GM23338 (cell line): Measurements from ENCODE around the gene GTSE1. TPM values are rescaled to one million over a fixed set of nuclear protein-coding genes. Genes with fewer than 3 reads are reported as not detected.

Experiments
- ATAC-seq: fragments of 200-7000 bp; cut with Tn5 transposase; 3 replicates; pipeline ENCODE4 v1.9.1; 2020
- DNase-seq: peaks from one replicate; pipeline ENCODE4 v3.0.0-alpha.2; 2015; ENCODE audit warnings: low spot score
- H2AFZ ChIP-seq: fragments of 200-600 bp; sonication (generic); 2 replicates; pipeline ENCODE4 v1.8.0; 2016; ENCODE audit warnings: antibody characterized with exemption, mild to moderate bottlenecking, moderate library complexity
- H3F3A ChIP-seq: fragments of 200-600 bp; sonication (generic); replicated peaks from 2 replicates; pipeline ENCODE4 v1.8.0; 2017; ENCODE audit warnings: antibody characterized with exemption, mixed run types, low read depth
- H3K27ac ChIP-seq: fragments of 200-600 bp; sonication (generic); 2 replicates; pipeline ENCODE4 v1.6.1; 2016; ENCODE audit warnings: low read depth
- H3K27me3 ChIP-seq: fragments of 200-600 bp; sonication (generic); 2 replicates; pipeline ENCODE4 v1.8.0; 2016; ENCODE audit warnings: mild to moderate bottlenecking, mixed run types, moderate library complexity; ENCODE audit not compliant: insufficient read depth
- H3K36me3 ChIP-seq: fragments of 200-600 bp; sonication (generic); 2 replicates; pipeline ENCODE4 v1.8.0; 2016; ENCODE audit warnings: mild to moderate bottlenecking; ENCODE audit not compliant: insufficient read depth
- H3K4me1 ChIP-seq: fragments of 200-600 bp; sonication (generic); 2 replicates; pipeline ENCODE4 v1.8.0; 2016; ENCODE audit warnings: mild to moderate bottlenecking, moderate library complexity; ENCODE audit not compliant: insufficient read depth
- H3K4me2 ChIP-seq: fragments of 200-600 bp; sonication (generic); 2 replicates; pipeline ENCODE4 v1.7.1; 2017; ENCODE audit warnings: mixed run types
- H3K4me3 ChIP-seq: fragments of 200-600 bp; sonication (generic); 2 replicates; pipeline ENCODE4 v1.6.1; 2016; ENCODE audit warnings: mixed run types
- H3K79me2 ChIP-seq: fragments of 200-600 bp; sonication (generic); replicated peaks from 2 replicates; pipeline ENCODE4 v1.8.0; 2017; ENCODE audit warnings: mild to moderate bottlenecking; ENCODE audit not compliant: insufficient read depth
- H3K9me2 ChIP-seq: fragments of 200-600 bp; sonication (generic); 2 replicates; pipeline ENCODE4 v1.8.0; 2017; ENCODE audit not compliant: insufficient read depth
- H4K20me1 ChIP-seq: fragments of 200-600 bp; sonication (generic); replicated peaks from 2 replicates; pipeline ENCODE4 v1.8.0; 2017; ENCODE audit warnings: mild to moderate bottlenecking; ENCODE audit not compliant: insufficient read depth
- H3K27ac Mint-ChIP-seq: 2 replicates; pipeline ENCODE4 v1.8.0; 2020; ENCODE audit warnings: inconsistent platforms, mild to moderate bottlenecking, moderate library complexity, mixed read lengths
- H3K27me3 Mint-ChIP-seq: 3 replicates; pipeline ENCODE4 v1.8.0; 2022; ENCODE audit warnings: low read depth, mild to moderate bottlenecking, moderate library complexity, mixed read lengths, inconsistent platforms; ENCODE audit not compliant: insufficient read depth, poor library complexity
- H3K36me3 Mint-ChIP-seq: 3 replicates; pipeline ENCODE4 v1.8.0; 2021; ENCODE audit warnings: low read depth, mild to moderate bottlenecking, inconsistent platforms, moderate library complexity, mixed read lengths
- H3K4me1 Mint-ChIP-seq: 3 replicates; pipeline ENCODE4 v1.8.0; 2020; ENCODE audit warnings: mild to moderate bottlenecking, inconsistent platforms, mixed read lengths
- H3K4me3 Mint-ChIP-seq: 3 replicates; pipeline ENCODE4 v1.8.0; 2021; ENCODE audit warnings: moderate library complexity, mild to moderate bottlenecking, inconsistent platforms, mixed read lengths
- H3K9me3 Mint-ChIP-seq: 3 replicates; pipeline ENCODE4 v1.8.0; 2020; ENCODE audit warnings: moderate library complexity, mild to moderate bottlenecking, inconsistent platforms, mixed read lengths
- CREB1 ChIP-seq: fragments of 250-450 bp; sonication (Bioruptor Pico); IDR thresholded peaks from 2 replicates; pipeline ENCODE4 v1.5.0; 2020; ENCODE audit warnings: low read depth, mild to moderate bottlenecking, moderate library complexity
- CTCF ChIP-seq, 2 experiments: fragments of 200-600 bp in 1 of 2; sonication (generic) in 1 of 2; conservative IDR thresholded peaks; 2 replicates each; pipeline versions ENCODE4 v1.5.1 to v1.6.1; 2016 to 2017; ENCODE audit warnings: antibody characterized with exemption in 2 of 2, low read depth in 2 of 2, mild to moderate bottlenecking in 2 of 2, moderate library complexity in 1 of 2
- ETS1 ChIP-seq: IDR thresholded peaks from 2 replicates; pipeline ENCODE4 v1.6.1; 2016; ENCODE audit warnings: antibody characterized with exemption
- EZH2 ChIP-seq: fragments of 200-600 bp; sonication (generic); IDR thresholded peaks from one replicate; pipeline ENCODE4 v1.8.0; 2017; ENCODE audit warnings: antibody characterized with exemption, mild to moderate bottlenecking, low read depth; ENCODE audit not compliant: unreplicated experiment
- EZH2phosphoT487 ChIP-seq: fragments of 200-600 bp; sonication (generic); IDR thresholded peaks from one replicate; pipeline ENCODE4 v1.8.1; 2018; ENCODE audit warnings: antibody characterized with exemption; ENCODE audit not compliant: unreplicated experiment
- JUNB ChIP-seq: IDR thresholded peaks from one replicate; pipeline ENCODE4 v1.6.1; 2016; ENCODE audit warnings: antibody characterized with exemption; ENCODE audit not compliant: unreplicated experiment
- NANOG ChIP-seq: IDR thresholded peaks from 2 replicates; pipeline ENCODE4 v1.6.1; 2016; ENCODE audit warnings: antibody characterized with exemption, borderline replicate concordance
- POLR2AphosphoS5 ChIP-seq: IDR thresholded peaks from 2 replicates; pipeline ENCODE4 v1.6.1; 2016; ENCODE audit warnings: antibody characterized with exemption, low read depth
- REST ChIP-seq: IDR thresholded peaks from one replicate; pipeline ENCODE4 v1.6.1; 2018; ENCODE audit warnings: antibody characterized with exemption; ENCODE audit not compliant: unreplicated experiment
- STAT1 ChIP-seq: IDR thresholded peaks from one replicate; pipeline ENCODE4 v1.6.1; 2016; ENCODE audit warnings: antibody characterized with exemption; ENCODE audit not compliant: unreplicated experiment
- ZNF114 ChIP-seq: fragments of 250-450 bp; sonication (Bioruptor Pico); IDR thresholded peaks from 2 replicates; pipeline ENCODE4 v1.5.0; 2020; ENCODE audit warnings: mild to moderate bottlenecking, moderate library complexity
- ZNF331 ChIP-seq: fragments of 250-450 bp; sonication (Bioruptor Pico); IDR thresholded peaks from 2 replicates; pipeline ENCODE4 v1.5.0; 2020; ENCODE audit warnings: low read depth, mild to moderate bottlenecking, moderate library complexity
- ZNF462 ChIP-seq: fragments of 250-450 bp; sonication (Bioruptor Pico); IDR thresholded peaks from 2 replicates; pipeline ENCODE4 v1.5.0; 2020; ENCODE audit warnings: mild to moderate bottlenecking, moderate library complexity
- polyA plus RNA-seq: library from polyadenylated mRNA; unstranded; fragments of >200 nt; fragmentation: Nextera tagmentation; extraction: Ambion mirVana; gene quantifications from 2 replicates; pipeline ENCODE4 v1.2.1, GENCODE V29; 2016
- total RNA-seq: library from RNA; depleted of rRNA; stranded (reverse); fragments of >200 nt; shearing (Covaris generic); gene quantifications from 2 replicates; pipeline ENCODE4 v1.2.3, GENCODE V29; 2014

The GTSE1 gene
- total and polyA plus RNA-seq, 2 experiments from 2014 or later: 26.3 to 28.6 TPM

- TF ChIP-seq EZH2phosphoT487: no peak
- TF ChIP-seq STAT1: no peak
- no peak for TF ChIP-seq EZH2
- no peak for TF ChIP-seq POLR2AphosphoS5
- no peak for TF ChIP-seq ZNF114 (CRISPR knock-in tag)
- TF ChIP-seq ETS1: no peak
- no peak for TF ChIP-seq CREB1
- TF ChIP-seq REST: no peak
- TF ChIP-seq ZNF331 (CRISPR knock-in tag): no peak
- TF ChIP-seq CTCF (conservative IDR thresholded peaks at IDR 0.05; ENCODE audit: low read depth in 2 of 2): no peak
- no peak for TF ChIP-seq JUNB
- TF ChIP-seq NANOG: no peak
- TF ChIP-seq ZNF462 (CRISPR knock-in tag): no peak
- H3K27me3 Mint-ChIP-seq: peaks cover 7% of the 10 kb centered on the region
- H3K4me1 Mint-ChIP-seq: peaks cover 4% of the 10 kb centered on the region; the same call in 1 of the 3 replicates
- Histone ChIP-seq H3K4me2 (no peak overlapping the region), H3K27ac (no peak overlapping the region), H3K36me3 (peaks cover 16% of the 10 kb centered on the region; the same call in 1 of the 2 replicates), H3F3A (no peaks in the 10 kb centered on the region), H4K20me1 (no peaks in the 10 kb centered on the region; the same call in none of the 2 replicates), H3K27me3 (no peaks in the 10 kb centered on the region), H3K4me3 (no peak overlapping the region), H3K79me2 (no peaks in the 10 kb centered on the region), H2AFZ (no peak overlapping the region), H3K9me2 (no peaks in the 10 kb centered on the region), H3K4me1 (no peaks in the 10 kb centered on the region)
- no peak for ATAC-seq
- H3K36me3 Mint-ChIP-seq: peaks cover 34% of the 10 kb centered on the region
- DNase-seq: no peak
- no peaks in the 10 kb centered on the region for H3K9me3 Mint-ChIP-seq
- H3K4me3 Mint-ChIP-seq: no peak overlapping the region
- no peak overlapping the region for H3K27ac Mint-ChIP-seq
Measured at GRCh38 chr22:46272762-46273431, 23.8 kb upstream of the GTSE1 start.
